Measurements from ENCODE around the gene KCTD5.

DNA sequence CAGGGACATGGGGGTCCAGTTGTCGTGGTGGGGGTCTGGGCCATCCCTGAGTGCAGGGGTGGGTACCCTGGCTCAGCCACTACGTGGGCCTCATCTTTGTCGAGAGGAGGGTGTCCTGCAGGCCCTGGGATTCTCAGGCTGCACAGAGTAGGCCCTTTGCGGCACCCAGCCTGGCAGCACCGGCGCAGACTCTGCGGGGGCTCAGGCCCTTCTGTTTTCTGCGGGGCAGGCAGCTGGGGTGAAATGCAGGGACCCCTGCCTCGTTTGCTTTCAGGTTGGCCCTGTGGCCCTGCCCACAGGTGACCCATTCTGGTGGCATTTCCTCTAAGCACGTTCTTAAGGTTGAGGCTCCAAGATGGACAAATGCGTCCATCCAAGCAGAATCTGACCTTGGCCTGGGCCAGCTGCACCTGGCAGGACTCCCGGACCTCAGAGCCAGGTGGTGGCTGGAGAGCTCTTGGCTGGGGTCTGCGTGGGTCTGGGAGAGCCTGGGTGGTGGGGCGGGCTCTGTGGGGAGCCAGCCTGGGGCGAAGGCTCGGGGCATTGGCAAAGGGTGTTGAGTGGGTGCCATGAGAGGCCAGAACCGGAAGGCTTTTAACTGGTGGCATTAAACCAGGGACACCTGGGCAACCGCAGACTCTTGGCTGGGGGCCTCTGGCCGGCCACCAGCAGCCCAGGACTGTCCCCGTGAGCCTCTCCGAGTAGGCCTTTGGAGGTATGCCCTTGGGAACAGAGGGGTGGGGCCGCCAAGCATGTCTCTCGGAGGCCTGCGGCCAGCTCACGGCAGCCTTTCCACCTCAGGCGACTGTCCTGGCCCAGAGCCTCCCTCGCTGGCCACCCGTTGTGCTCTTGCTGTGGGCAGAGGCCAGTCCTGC lies 20.8 kb downstream of the KCTD5 start:
- TF ChIP-seq, protein P1, sequence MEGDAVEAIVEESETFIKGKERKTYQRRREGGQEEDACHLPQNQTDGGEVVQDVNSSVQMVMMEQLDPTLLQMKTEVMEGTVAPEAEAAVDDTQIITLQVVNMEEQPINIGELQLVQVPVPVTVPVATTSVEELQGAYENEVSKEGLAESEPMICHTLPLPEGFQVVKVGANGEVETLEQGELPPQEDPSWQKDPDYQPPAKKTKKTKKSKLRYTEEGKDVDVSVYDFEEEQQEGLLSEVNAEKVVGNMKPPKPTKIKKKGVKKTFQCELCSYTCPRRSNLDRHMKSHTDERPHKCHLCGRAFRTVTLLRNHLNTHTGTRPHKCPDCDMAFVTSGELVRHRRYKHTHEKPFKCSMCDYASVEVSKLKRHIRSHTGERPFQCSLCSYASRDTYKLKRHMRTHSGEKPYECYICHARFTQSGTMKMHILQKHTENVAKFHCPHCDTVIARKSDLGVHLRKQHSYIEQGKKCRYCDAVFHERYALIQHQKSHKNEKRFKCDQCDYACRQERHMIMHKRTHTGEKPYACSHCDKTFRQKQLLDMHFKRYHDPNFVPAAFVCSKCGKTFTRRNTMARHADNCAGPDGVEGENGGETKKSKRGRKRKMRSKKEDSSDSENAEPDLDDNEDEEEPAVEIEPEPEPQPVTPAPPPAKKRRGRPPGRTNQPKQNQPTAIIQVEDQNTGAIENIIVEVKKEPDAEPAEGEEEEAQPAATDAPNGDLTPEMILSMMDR (conservative IDR thresholded peaks at IDR 0.05; ENCODE audit: low read length) = no peak
- TF ChIP-seq EZH2phosphoT487 (IDR thresholded peaks at IDR 0.05; ENCODE audit: borderline replicate concordance) = no peak

Measured in Loucy (cell line).